ENCODE measurements around the gene CDCA8. TPM values are rescaled to one million over a fixed set of nuclear protein-coding genes. Genes with fewer than 3 reads are reported as not detected.
"Not testable (repeated sequence)": the region's sequence is repeated elsewhere in the genome, so short reads cannot be mapped to it uniquely, and the experiment has no call there.

CDCA8 gene
- total RNA-seq, 4 donors from 2014 or later: 2.7 to 6.2 (median 4.4) TPM

- Histone ChIP-seq H3K4me3 (no peak overlapping the region), H3K9me3 (no peaks in the 10 kb centered on the region), H3K4me1 (peaks cover under 1% of the 10 kb centered on the region), H3K36me3 (peaks cover 47% of the 10 kb centered on the region), H3K27me3 (no peaks in the 10 kb centered on the region), H3K27ac (no peak overlapping the region)
- TF ChIP-seq CTCF (IDR thresholded peaks at IDR 0.05): no peak
- TF ChIP-seq POLR2AphosphoS5 (IDR thresholded peaks at IDR 0.05): no peak
- TF ChIP-seq EP300 (IDR thresholded peaks at IDR 0.05): no peak
- TF ChIP-seq POLR2A (IDR thresholded peaks at IDR 0.05): no peak
- no peak for DNase-seq (ENCODE audit: low spot score in 2 of 2)
- 71% methylated on average over 3 of the region's 3 CpGs for WGBS
These were observed 11.4 kb upstream of the CDCA8 start for GRCh38 chr1:37680933-37681332.

GRCh38 chr1:37682334-37682987, 9.9 kb upstream of the CDCA8 start:
- no peaks in the 10 kb centered on the region for H3K9me3 ChIP-seq
- TF ChIP-seq CTCF (IDR thresholded peaks at IDR 0.05): peak; percentile 81 to 87
- no peak for TF ChIP-seq POLR2AphosphoS5 (IDR thresholded peaks at IDR 0.05)
- WGBS: 60% methylated on average over 5 of the region's 5 CpGs
- no peak overlapping the region for H3K4me3 ChIP-seq
- H3K27me3 ChIP-seq: no peaks in the 10 kb centered on the region
- peaks cover 59% of the 10 kb centered on the region for H3K36me3 ChIP-seq
- no peak overlapping the region for H3K27ac ChIP-seq
- H3K4me1 ChIP-seq: no peaks in the 10 kb centered on the region
- DNase-seq (ENCODE audit: low spot score in 2 of 2): peak in 1 of 2 donors; percentile 86

- H3K4me3 ChIP-seq, H3K27ac ChIP-seq: not testable (repeated sequence)
- peaks cover 65% of the 10 kb centered on the region for H3K36me3 ChIP-seq
These were observed 8.1 kb upstream of the CDCA8 start for GRCh38 chr1:37684182-37684581.

DNA sequence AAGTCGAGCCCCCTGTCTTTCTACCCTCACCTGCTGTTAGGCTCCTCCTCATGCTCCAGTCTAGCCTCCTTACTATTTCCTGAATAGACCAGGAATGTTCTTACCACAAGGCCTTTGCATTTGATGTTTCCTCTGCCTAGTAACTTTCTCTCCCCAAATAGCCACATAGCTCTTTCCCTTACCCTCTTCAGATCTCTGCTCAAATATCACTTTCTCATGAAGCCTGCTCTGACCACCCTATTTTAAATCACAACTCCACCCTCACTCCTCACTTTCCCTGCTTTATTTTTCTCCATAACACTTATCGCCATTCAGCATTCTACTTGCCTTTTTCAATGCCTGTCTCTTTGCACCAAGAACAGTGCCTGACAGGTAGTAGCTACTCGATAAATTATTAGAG, 6.6 kb upstream of the CDCA8 start:
- 86% methylated on average over 3 of the region's 3 CpGs for WGBS
- no peaks in the 10 kb centered on the region for H3K9me3 ChIP-seq
- H3K4me3 ChIP-seq: no peak overlapping the region
- H3K36me3 ChIP-seq: peaks cover 59% of the 10 kb centered on the region
- H3K4me1 ChIP-seq: peaks cover 20% of the 10 kb centered on the region
- TF ChIP-seq CTCF (IDR thresholded peaks at IDR 0.05) (no peak), POLR2A (IDR thresholded peaks at IDR 0.05) (no peak), EP300 (IDR thresholded peaks at IDR 0.05) (no peak), POLR2AphosphoS5 (IDR thresholded peaks at IDR 0.05) (no peak)
- no peaks in the 10 kb centered on the region for H3K27me3 ChIP-seq
- DNase-seq (ENCODE audit: low spot score in 2 of 2): no peak
- H3K27ac ChIP-seq: no peak overlapping the region

More at GRCh38 chr1:37684182-37684581, 8.1 kb upstream of the CDCA8 start:
- WGBS: 93% methylated on average over 9 of the region's 9 CpGs
- not testable (repeated sequence) for DNase-seq (ENCODE audit: low spot score in 2 of 2); H3K27me3 ChIP-seq; H3K9me3 ChIP-seq; H3K4me1 ChIP-seq

- not testable (repeated sequence) for H3K27ac ChIP-seq; H3K4me3 ChIP-seq; H3K9me3 ChIP-seq; H3K27me3 ChIP-seq; DNase-seq (ENCODE audit: low spot score in 2 of 2)
- Histone ChIP-seq H3K4me1 (peaks cover 31% of the 10 kb centered on the region), H3K36me3 (peaks cover 50% of the 10 kb centered on the region)
- WGBS: 93% methylated on average over 2 of the region's 2 CpGs
These were observed 4.6 kb upstream of the CDCA8 start for GRCh38 chr1:37687764-37688163.

DNA sequence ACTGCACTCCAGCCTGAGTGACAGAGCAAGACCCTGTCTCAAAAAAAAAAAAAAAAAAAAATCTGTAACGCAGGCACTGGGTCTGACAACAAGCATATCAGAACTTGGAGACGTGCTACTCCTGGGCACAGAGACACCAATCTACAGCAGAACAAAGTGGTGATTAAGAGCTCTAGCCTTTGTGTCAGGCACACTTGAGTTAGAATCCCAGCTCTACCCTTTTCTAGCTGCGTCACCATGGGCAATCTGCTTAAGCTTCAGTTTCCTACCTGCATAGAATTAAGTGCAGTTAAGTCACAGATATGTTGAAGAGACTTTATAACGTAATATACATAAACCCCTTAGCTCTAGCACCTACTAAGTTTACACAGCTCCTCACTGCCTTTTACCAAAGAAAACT, 3.4 kb upstream of the CDCA8 start:
- TF ChIP-seq POLR2AphosphoS5 (IDR thresholded peaks at IDR 0.05) (no peak), EP300 (IDR thresholded peaks at IDR 0.05) (no peak), CTCF (IDR thresholded peaks at IDR 0.05) (no peak), POLR2A (IDR thresholded peaks at IDR 0.05) (no peak)
- WGBS: 89% methylated on average over 4 of the region's 4 CpGs
- no peak for DNase-seq (ENCODE audit: low spot score in 2 of 2)
- peaks cover 39% of the 10 kb centered on the region for H3K36me3 ChIP-seq
- no peaks in the 10 kb centered on the region for H3K9me3 ChIP-seq
- H3K4me1 ChIP-seq: peaks cover 34% of the 10 kb centered on the region
- peak overlapping the region; percentile 78 for H3K4me3 ChIP-seq
- no peak overlapping the region for H3K27ac ChIP-seq
- no peaks in the 10 kb centered on the region for H3K27me3 ChIP-seq

Measured in suprapubic skin (tissue), 4 donors.